T-helper 2 cell treated with Interferon-gamma antibody and Interleukin-4, amounts not matched to agents 5 μg/mL and 100 μg/mL, for 36 hours (primary cell): ENCODE measurements around the gene PGAP3.

ENCODE experiments used
- DNase-seq: peaks from one replicate; pipeline ENCODE4 v3.0.0; 2021; ENCODE audit warnings: low spot score
- H3K27ac Mint-ChIP-seq: one replicate; pipeline ENCODE4 v1.8.0; 2021; ENCODE audit warnings: mild to moderate bottlenecking, mixed read lengths
- H3K27me3 Mint-ChIP-seq: one replicate; pipeline ENCODE4 v1.8.0; 2021; ENCODE audit warnings: low read depth, mixed read lengths
- H3K36me3 Mint-ChIP-seq: one replicate; pipeline ENCODE4 v1.8.0; 2021; ENCODE audit warnings: low read depth, mixed read lengths
- H3K4me1 Mint-ChIP-seq: one replicate; pipeline ENCODE4 v1.8.0; 2021; ENCODE audit warnings: low read depth, mixed read lengths
- H3K4me3 Mint-ChIP-seq: one replicate; pipeline ENCODE4 v1.8.0; 2022; ENCODE audit warnings: mild to moderate bottlenecking, moderate library complexity, mixed read lengths
- H3K9me3 Mint-ChIP-seq: one replicate; pipeline ENCODE4 v1.8.0; 2021; ENCODE audit warnings: mixed read lengths

PGAP3 gene

DNA sequence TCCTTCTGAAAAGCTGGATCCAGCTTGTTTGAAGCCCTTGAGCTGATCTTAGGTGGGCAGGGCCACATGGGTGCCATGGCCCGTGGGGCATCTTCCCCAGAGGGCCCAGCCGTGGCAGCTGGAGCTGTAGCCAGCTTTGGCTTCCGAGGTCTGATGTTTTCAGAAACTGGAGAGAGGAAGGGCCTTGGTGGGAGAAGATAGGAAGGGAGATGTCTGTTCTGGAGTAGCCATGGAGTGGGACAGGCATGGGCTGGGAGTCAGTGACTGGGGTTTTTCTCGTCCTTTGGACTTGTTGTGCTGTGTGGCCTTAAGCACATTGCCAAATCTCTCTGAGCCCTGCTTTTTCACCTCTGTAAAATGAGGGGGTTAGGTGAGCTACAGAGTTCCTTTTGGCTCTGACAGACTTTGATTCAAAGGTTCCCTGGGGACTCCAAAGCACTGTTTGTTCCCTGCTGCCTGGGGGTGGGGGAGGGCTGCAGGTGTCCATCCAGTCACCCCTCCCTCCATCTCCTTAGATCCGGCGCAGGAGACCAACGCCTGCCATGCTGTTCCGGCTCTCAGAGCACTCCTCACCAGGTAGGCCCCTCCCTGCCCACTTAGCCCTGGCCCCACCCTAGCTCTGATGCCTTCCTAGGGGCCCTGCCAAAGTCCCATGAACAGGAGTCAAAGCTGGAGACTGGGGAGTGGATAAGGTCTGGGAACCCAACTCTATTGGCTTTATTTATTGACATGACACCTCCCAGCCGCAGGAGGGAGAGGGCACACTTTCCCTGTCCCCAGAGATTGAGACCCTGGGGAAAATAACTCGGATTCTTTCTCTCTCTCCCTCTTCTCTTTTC, 59.0 kb downstream of the PGAP3 start:
- Mint-ChIP-seq H3K27me3 (peaks cover 57% of the 10 kb centered on the region), H3K27ac (no peak overlapping the region), H3K4me1 (peaks cover 6% of the 10 kb centered on the region), H3K36me3 (no peaks in the 10 kb centered on the region), H3K9me3 (no peaks in the 10 kb centered on the region), H3K4me3 (no peak overlapping the region)
- no peak for DNase-seq

DNA sequence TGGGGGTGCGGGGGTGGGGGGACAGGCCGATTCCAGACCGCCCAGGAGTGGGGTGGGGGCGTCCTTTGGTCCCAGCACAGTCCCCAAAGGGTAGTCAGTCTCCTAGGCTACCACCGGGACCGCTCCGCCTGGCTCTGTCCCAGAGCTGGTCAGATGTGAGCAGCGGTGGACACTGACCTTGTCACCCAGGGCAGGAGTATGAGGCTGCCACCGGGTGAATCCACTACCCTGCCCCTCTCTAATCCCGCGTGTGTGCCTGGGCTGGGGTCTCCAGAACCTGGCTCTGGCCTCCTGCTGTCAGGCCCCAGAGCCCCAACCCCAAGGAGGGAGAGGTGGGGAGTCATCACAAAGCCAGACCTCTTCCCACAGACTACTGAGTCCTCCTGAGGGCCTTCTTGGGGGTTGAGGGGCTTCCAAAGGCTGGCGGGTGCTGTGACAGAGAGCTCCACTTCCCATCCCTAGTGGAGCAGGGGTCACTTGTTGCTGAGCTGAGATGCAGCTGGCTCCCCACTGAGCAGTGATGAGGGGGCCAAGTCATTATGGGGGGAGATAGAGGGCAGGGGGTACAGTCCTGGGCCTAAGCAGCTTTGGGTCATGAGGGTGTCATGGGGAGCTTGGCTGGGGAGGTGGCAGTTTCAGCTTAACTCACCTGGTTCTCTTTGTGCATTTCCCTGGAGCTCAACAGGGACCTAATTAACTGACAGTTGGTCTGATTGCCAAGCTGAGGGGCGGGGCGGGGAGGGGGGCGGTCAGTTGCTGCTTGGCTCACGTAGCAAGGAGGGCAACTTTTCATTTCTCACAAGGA, 59.9 kb downstream of the PGAP3 start:
- Mint-ChIP-seq H3K4me1 (peaks cover 10% of the 10 kb centered on the region), H3K36me3 (no peaks in the 10 kb centered on the region), H3K27me3 (peaks cover 63% of the 10 kb centered on the region), H3K27ac (no peak overlapping the region), H3K9me3 (no peaks in the 10 kb centered on the region), H3K4me3 (no peak overlapping the region)
- DNase-seq = no peak

DNA sequence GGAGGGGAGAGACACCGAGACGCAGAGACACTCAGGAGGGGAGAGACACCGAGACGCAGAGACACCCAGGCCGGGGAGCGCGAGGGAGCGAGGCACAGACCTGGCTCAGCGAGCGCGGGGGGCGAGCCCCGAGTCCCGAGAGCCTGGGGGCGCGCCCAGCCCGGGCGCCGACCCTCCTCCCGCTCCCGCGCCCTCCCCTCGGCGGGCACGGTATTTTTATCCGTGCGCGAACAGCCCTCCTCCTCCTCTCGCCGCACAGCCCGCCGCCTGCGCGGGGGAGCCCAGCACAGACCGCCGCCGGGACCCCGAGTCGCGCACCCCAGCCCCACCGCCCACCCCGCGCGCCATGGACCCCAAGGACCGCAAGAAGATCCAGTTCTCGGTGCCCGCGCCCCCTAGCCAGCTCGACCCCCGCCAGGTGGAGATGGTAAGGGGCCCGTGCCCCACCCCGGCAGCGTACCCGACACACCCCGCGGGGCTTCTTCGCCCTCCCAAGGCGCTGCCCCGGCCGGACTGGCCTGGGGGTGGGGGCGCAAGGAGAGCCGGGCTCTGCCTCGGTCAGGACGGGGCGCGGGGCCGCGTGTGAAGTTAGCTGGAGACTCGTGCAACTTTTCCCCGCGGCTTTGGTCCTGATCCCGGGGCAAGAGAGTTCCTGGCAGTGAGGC, 60.7 kb downstream of the PGAP3 start:
- Mint-ChIP-seq H3K9me3 (no peaks in the 10 kb centered on the region), H3K27me3 (peaks cover 63% of the 10 kb centered on the region), H3K4me3 (no peak overlapping the region), H3K27ac (no peak overlapping the region), H3K4me1 (peaks cover 13% of the 10 kb centered on the region), H3K36me3 (no peaks in the 10 kb centered on the region)
- no peak for DNase-seq

DNA sequence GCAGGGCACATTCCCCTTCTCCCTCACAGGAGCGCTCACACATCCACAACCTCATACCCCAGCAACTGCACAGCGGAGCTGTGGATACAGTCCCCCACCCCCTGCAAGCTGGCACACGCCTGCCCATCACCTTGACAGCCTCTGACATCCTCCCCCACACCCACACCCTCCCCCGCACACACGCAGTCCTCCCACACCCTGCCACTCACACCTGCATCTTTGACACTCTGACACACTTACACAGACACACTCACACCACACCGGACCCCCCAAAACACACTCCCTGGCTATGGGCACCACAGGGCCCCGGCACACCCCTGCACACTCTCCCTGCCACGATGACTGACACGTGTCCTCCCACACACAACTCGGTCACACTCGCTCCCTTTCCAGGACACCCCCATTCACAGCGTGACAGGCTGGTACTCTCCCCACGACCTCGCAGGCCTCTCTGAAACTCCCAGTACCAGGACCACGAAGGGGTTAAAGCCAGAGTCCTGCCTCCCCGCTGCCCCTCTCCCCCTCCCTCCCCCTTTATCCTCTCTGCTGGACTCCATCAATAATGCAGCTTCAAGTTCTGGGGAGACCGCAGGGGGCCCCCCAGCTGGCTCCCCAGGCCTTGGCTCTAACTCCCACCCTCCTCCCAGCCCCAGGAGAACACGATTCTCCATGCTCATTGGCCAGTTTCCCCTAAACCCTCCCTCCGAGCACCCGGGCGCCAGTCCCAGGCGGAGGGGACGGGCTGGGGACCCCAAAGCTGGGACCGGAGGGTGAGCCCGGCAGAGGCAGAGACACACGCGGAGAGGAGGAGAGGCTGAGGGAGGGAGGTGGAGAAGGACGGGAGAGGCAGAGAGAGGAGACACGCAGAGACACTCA, 61.4 kb downstream of the PGAP3 start, which contains the start of gene PPP1R1B:
PPP1R1B (plus strand) TSS at position 782 of the 876 bp plus-strand sequence. CDS start 441 bp downstream, outside the sequence.
- Mint-ChIP-seq H3K4me3 (no peak within 1 kb of the TSS), H3K27me3 (peaks cover 61% of the 10 kb centered on the region), H3K9me3 (no peaks in the 10 kb centered on the region), H3K27ac (no peak within 1 kb of the TSS), H3K4me1 (peaks cover 14% of the 10 kb centered on the region), H3K36me3 (no peaks in the 10 kb centered on the region)
- DNase-seq = no peak

DNA sequence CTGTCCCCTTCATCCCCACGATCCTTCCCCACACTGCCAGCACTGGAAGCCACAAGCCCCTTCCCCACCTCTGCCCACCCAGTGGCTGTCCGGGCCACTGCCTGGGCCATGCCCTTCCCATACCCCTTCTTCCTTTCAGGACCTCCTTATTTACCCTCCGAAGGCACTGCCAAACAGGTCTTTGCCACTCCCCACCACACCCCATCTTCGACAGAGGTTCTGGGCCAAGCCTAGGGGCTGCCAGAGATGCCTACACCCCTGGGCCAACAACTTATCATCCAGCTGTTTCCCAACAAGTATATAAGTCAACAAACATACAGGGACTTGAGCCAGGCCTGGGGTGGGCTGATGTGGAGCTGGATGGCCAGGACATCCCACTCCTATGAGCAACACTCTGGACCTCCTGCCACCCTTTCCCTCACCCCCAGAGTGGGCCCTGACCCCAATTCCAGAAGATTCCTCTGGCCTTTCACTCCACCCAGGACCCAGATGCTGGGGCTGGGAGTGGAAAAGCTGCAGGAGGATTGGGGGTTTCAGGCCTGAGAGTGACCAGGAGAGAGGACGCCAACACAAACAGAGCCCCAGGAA, 62.6 kb downstream of the PGAP3 start:
- H3K36me3 Mint-ChIP-seq = no peaks in the 10 kb centered on the region
- no peak overlapping the region for H3K4me3 Mint-ChIP-seq
- peaks cover 12% of the 10 kb centered on the region for H3K4me1 Mint-ChIP-seq
- DNase-seq = no peak
- H3K9me3 Mint-ChIP-seq = no peaks in the 10 kb centered on the region
- H3K27ac Mint-ChIP-seq = no peak overlapping the region
- peaks cover 54% of the 10 kb centered on the region for H3K27me3 Mint-ChIP-seq

DNA sequence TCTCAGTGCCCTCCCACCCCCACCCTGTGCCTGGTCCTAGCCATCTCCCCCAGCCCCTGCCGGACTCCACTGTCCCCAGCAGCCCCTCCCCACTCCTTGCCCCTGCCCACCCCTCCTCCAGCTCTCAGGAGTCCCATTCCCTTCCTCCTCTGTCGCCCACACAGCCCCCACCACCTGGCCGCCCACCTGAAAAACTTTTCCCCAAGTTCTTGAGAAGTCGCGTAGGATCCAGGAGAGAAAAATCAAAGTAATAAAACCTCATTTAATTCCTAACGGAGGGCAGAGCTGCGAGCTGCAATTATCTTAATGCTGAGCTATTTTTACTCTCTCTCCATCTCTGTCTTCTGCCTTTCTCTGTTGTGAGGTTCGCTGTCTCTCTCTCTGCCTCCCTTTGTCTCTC, 63.5 kb downstream of the PGAP3 start:
- Mint-ChIP-seq H3K4me1 (peaks cover 12% of the 10 kb centered on the region), H3K27ac (no peak overlapping the region), H3K36me3 (no peaks in the 10 kb centered on the region), H3K4me3 (no peak overlapping the region), H3K9me3 (no peaks in the 10 kb centered on the region), H3K27me3 (peaks cover 59% of the 10 kb centered on the region)
- no peak for DNase-seq

DNA sequence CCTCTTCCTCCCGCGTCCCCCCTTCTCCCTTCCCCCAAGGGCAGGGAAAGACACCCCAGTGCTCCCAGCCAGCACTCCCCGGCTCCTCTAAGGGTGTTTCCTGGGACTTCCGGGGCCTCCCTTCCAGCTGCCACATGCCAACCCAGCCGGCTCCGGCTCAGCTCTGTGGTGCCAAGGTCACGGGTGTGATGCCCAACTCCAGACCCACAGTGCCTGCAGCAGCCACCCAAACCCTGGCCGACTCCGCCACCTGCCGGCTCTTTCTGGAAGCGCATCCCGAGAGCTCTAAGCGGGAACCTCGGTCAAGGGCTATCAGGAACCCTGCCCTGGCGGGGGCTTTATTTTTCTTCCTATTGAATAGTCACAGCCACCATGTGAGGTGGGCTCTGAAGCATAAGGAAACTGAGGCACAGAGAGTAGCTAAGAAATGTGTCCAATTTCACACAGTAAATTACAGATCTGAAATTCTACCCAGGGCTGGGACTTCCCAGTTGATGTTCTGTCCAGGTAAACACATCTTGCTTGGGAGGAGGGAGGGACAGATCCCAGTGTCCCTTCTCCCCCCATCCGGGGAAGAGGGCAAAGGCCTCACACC, 64.4 kb downstream of the PGAP3 start:
- DNase-seq = peak; percentile 76
- H3K27ac Mint-ChIP-seq = no peak overlapping the region
- peaks cover 59% of the 10 kb centered on the region for H3K27me3 Mint-ChIP-seq
- H3K4me3 Mint-ChIP-seq = no peak overlapping the region
- no peaks in the 10 kb centered on the region for H3K9me3 Mint-ChIP-seq
- H3K4me1 Mint-ChIP-seq = peaks cover 12% of the 10 kb centered on the region
- no peaks in the 10 kb centered on the region for H3K36me3 Mint-ChIP-seq

DNA sequence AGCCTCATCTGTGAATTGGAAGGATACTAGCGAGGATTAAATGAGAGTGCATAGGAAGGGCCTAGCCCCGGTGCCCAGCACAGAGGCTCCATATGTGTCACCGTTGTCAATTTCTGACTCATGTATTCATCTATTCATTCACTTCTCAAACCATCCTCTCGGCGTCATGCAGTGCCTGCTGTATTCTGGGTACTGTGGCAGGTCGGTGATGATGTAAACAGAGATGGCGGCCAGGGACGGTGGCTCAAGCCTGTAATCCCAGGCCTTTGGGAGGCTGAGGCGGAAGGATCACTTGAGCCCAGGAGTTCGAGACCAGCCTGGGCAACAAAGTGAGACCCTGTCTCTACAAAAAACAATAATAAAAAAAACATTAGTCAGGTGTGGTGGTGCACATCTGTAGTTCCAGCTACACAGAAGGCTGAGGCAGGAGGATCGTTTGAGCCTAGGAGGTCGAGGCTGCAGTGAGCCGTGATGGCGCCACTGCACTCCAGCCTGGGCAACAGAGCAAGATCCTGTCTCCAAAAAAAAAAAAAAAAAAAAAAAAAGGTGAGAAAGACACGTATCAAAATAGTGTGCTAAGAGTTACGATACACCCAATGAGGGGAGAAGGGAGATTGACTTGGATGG, 65.4 kb downstream of the PGAP3 start:
- peak; percentile 40 for DNase-seq
- peaks cover 55% of the 10 kb centered on the region for H3K27me3 Mint-ChIP-seq
- peak overlapping the region; percentile 77 for H3K4me3 Mint-ChIP-seq
- no peaks in the 10 kb centered on the region for H3K36me3 Mint-ChIP-seq
- H3K4me1 Mint-ChIP-seq = peaks cover 12% of the 10 kb centered on the region
- H3K27ac Mint-ChIP-seq = peak overlapping the region; percentile 46
- H3K9me3 Mint-ChIP-seq = no peaks in the 10 kb centered on the region

DNA sequence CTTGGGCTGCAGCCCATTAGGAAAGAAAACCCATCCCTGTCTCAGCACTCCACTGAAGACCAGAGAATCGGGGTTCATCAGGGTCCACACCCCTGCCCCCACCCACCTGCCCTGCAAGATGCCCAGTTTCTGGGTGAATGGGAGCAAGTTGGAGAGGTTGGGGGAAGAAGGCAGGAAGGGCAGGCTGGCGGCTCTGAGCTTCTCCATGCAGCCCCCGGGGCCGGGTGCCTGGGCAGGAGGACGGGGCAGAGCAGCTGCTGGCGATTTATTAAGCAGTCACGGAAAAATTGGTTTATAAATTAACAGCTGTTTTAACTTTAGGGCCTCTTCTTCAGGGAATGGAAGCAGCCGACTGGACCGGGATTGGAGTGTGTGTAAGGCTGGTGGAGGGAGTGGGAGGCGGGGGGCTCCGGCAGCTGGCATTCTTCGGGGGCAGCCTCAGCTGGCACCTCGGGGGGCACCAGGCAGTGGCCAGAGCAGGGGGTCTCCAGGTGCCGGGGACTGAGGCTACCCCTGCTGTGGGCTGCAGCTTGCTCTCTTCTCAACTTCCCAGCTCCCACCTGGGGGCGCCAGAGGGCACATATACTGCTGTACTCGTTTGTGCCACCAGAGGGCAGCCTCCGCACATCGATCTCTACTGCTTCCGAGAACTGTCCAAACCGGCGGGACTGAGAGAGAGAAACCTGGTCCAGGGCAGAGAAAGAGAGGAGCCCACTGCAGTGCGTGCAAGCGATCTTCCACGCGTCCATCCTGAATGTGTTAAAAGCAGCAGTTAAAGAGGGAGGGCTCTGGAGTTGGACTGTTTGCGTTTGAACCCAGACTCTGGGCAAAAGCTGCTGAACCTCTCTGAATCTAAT, 66.1 kb downstream of the PGAP3 start:
- Mint-ChIP-seq H3K4me1 (peaks cover 12% of the 10 kb centered on the region), H3K9me3 (no peaks in the 10 kb centered on the region), H3K36me3 (no peaks in the 10 kb centered on the region)

More for the DNA sequence above, 66.1 kb downstream of the PGAP3 start:
- DNase-seq = peak; percentile 83
- H3K27me3 Mint-ChIP-seq = peaks cover 60% of the 10 kb centered on the region
- peak overlapping the region; percentile 77 for H3K4me3 Mint-ChIP-seq
- peak overlapping the region; percentile 46 for H3K27ac Mint-ChIP-seq
